HG03558 (cell line): ENCODE results near the gene EPO.
A peak's percentile ranks its signal among the peaks of the same experiment; 100 is the strongest.

Source experiments
- ATAC-seq: cut with Tn5 transposase; IDR thresholded peaks from one replicate; pipeline ENCODE4 v1.9.1; 2021; ENCODE audit warnings: moderate number of reproducible peaks; ENCODE audit not compliant: unreplicated experiment; ENCODE audit errors: extremely low read depth

EPO gene

GRCh38 chr7:100720279-100720670, at the start of gene EPO:
EPO (plus strand) TSS chr7:100720468; CDS start chr7:100720981, 513 bp downstream.
- no peak for ATAC-seq

- ATAC-seq, result no peak
These were observed 48.6 kb upstream of the EPO start for GRCh38 chr7:100671353-100672327.

- peak; percentile 30 for ATAC-seq
These were observed 46.8 kb upstream of the EPO start, which contains the start of gene GNB2 for GRCh38 chr7:100673302-100673941. GNB2 (plus strand) TSS chr7:100673740; CDS start chr7:100676266, 2,526 bp downstream.

GRCh38 chr7:100673942-100674410, 46.3 kb upstream of the EPO start:
- no peak for ATAC-seq

- ATAC-seq, result no peak
These were observed 45.7 kb upstream of the EPO start for GRCh38 chr7:100674411-100675104.

- no peak for ATAC-seq
These were observed 45.2 kb upstream of the EPO start for GRCh38 chr7:100675105-100675451.

GRCh38 chr7:100675581-100676350, 44.5 kb upstream of the EPO start:
- ATAC-seq, result no peak

- no peak for ATAC-seq
These were observed 43.6 kb upstream of the EPO start for GRCh38 chr7:100676501-100677306.

GRCh38 chr7:100677308-100678267, 42.7 kb upstream of the EPO start:
- no peak for ATAC-seq

- ATAC-seq, result no peak
These were observed 41.8 kb upstream of the EPO start for GRCh38 chr7:100678291-100678984.

- ATAC-seq, result no peak
These were observed 40.9 kb upstream of the EPO start for GRCh38 chr7:100679129-100679926.

GRCh38 chr7:100679927-100680575, 40.2 kb upstream of the EPO start:
- no peak for ATAC-seq

- no peak for ATAC-seq
These were observed 39.5 kb upstream of the EPO start for GRCh38 chr7:100680576-100681271.

- no peak for ATAC-seq
These were observed 38.6 kb upstream of the EPO start for GRCh38 chr7:100681491-100682227.

- ATAC-seq, result no peak
These were observed 38.0 kb upstream of the EPO start for GRCh38 chr7:100682228-100682741.
